ENCODE data around the gene TRRAP.

DNA sequence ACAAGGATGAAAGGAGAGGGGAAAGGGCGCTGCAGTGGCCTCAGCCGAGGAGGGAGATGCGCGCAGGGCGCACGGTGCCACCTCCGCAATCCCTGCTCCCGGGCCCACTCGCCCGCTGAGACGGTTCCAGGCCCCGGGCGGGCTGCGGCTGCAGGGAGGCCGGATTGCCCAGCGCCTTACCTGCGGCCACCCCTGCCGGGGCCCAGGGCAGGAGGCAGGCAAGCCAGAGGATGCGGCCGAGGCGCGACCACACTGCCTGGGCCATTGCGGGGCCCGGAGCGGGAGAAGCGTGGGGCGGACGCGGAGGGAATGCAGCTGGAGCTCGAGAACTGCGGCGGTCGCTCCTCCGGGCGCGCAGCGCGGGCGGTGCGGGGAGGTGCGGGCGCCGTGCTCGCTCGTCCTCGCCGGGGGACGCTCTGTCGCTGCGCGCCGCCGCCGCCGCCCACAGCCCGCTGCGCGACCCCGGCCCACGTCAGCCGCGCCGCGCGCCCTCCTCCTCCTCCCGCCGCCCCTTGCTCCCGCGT is 8.7 kb upstream of the TRRAP start, which contains the start of gene TMEM130:
- TF ChIP-seq EZH2 (IDR thresholded peaks at IDR 0.05; ENCODE audit: low read depth, unreplicated experiment), result no peak
- TF ChIP-seq REST (IDR thresholded peaks at IDR 0.05; ENCODE audit: unreplicated experiment), result no peak
- TF ChIP-seq, protein P1, sequence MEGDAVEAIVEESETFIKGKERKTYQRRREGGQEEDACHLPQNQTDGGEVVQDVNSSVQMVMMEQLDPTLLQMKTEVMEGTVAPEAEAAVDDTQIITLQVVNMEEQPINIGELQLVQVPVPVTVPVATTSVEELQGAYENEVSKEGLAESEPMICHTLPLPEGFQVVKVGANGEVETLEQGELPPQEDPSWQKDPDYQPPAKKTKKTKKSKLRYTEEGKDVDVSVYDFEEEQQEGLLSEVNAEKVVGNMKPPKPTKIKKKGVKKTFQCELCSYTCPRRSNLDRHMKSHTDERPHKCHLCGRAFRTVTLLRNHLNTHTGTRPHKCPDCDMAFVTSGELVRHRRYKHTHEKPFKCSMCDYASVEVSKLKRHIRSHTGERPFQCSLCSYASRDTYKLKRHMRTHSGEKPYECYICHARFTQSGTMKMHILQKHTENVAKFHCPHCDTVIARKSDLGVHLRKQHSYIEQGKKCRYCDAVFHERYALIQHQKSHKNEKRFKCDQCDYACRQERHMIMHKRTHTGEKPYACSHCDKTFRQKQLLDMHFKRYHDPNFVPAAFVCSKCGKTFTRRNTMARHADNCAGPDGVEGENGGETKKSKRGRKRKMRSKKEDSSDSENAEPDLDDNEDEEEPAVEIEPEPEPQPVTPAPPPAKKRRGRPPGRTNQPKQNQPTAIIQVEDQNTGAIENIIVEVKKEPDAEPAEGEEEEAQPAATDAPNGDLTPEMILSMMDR (conservative IDR thresholded peaks at IDR 0.05; ENCODE audit: low read depth in 2 of 2), result no peak
- no peak for TF ChIP-seq ZNF114 (CRISPR knock-in tag; IDR thresholded peaks at IDR 0.05)
- no peak for TF ChIP-seq CREB1 (CRISPR knock-in tag; IDR thresholded peaks at IDR 0.05; ENCODE audit: low read depth)
- TF ChIP-seq JUNB (IDR thresholded peaks at IDR 0.05; ENCODE audit: unreplicated experiment), result no peak
- TF ChIP-seq EZH2phosphoT487 (IDR thresholded peaks at IDR 0.05; ENCODE audit: unreplicated experiment), result no peak
- no peak for TF ChIP-seq POLR2AphosphoS5 (IDR thresholded peaks at IDR 0.05; ENCODE audit: low read depth)
- TF ChIP-seq, protein P2, sequence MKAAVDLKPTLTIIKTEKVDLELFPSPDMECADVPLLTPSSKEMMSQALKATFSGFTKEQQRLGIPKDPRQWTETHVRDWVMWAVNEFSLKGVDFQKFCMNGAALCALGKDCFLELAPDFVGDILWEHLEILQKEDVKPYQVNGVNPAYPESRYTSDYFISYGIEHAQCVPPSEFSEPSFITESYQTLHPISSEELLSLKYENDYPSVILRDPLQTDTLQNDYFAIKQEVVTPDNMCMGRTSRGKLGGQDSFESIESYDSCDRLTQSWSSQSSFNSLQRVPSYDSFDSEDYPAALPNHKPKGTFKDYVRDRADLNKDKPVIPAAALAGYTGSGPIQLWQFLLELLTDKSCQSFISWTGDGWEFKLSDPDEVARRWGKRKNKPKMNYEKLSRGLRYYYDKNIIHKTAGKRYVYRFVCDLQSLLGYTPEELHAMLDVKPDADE (IDR thresholded peaks at IDR 0.05), result no peak
- TF ChIP-seq STAT1 (IDR thresholded peaks at IDR 0.05; ENCODE audit: unreplicated experiment), result no peak
- no peak for TF ChIP-seq ZNF331 (CRISPR knock-in tag; IDR thresholded peaks at IDR 0.05; ENCODE audit: low read depth)
- TF ChIP-seq ZNF462 (CRISPR knock-in tag; IDR thresholded peaks at IDR 0.05), result no peak
- no peak for TF ChIP-seq NANOG (IDR thresholded peaks at IDR 0.05; ENCODE audit: borderline replicate concordance)

All from GM23338 (cell line).